SK-N-SH treated with all-trans-retinoic acid at 6 μM for 48 hours (cell line): ENCODE data around the gene UBE2D4.

Experiments
- ARNTL ChIP-seq: fragments of 450-650 bp; formaldehyde crosslinking; IDR thresholded peaks from 2 replicates; pipeline ENCODE4 v1.5.0; 2020; ENCODE audit warnings: low read depth, mild to moderate bottlenecking, moderate library complexity, borderline replicate concordance
- BACH2 ChIP-seq: fragments of 250-450 bp; sonication (Bioruptor Pico); IDR thresholded peaks from 2 replicates; pipeline ENCODE4 v1.9.0; 2021; ENCODE audit warnings: mild to moderate bottlenecking, borderline replicate concordance
- CREB5 ChIP-seq: fragments of 250-450 bp; sonication (Bioruptor Pico); IDR thresholded peaks from 2 replicates; pipeline ENCODE4 v1.5.1; 2020; ENCODE audit warnings: low read depth, mild to moderate bottlenecking, moderate library complexity
- CSDC2 ChIP-seq: fragments of 250-450 bp; sonication (Bioruptor Pico); IDR thresholded peaks from 2 replicates; pipeline ENCODE4 v1.5.0; 2020; ENCODE audit warnings: mild to moderate bottlenecking, moderate library complexity
- ESRRG ChIP-seq: fragments of 250-450 bp; sonication (Bioruptor Pico); IDR thresholded peaks from 2 replicates; pipeline ENCODE4 v1.6.1; 2021; ENCODE audit warnings: mild to moderate bottlenecking
- SNAI2 ChIP-seq: fragments of 250-450 bp; sonication (Bioruptor Pico); IDR thresholded peaks from 2 replicates; pipeline ENCODE4 v1.5.0; 2020; ENCODE audit warnings: mild to moderate bottlenecking, moderate library complexity
- ZFP30 ChIP-seq: fragments of 450-650 bp; formaldehyde crosslinking; IDR thresholded peaks from 2 replicates; pipeline ENCODE4 v1.5.0; 2022; ENCODE audit warnings: mild to moderate bottlenecking, moderate library complexity
- ZNF565 ChIP-seq: fragments of 450-650 bp; formaldehyde crosslinking; conservative IDR thresholded peaks from 2 replicates; pipeline ENCODE4 v1.5.0; 2020; ENCODE audit warnings: low read depth, mild to moderate bottlenecking, moderate library complexity
- TF ChIP-seq, protein P1 (sequence below): fragments of 250-450 bp; sonication (Bioruptor Pico); IDR thresholded peaks from 2 replicates; pipeline ENCODE4 v1.5.1; 2021; ENCODE audit warnings: mild to moderate bottlenecking, moderate library complexity
- TF ChIP-seq, protein P2 (sequence below): fragments of 250-450 bp; sonication (Bioruptor Pico); IDR thresholded peaks from 2 replicates; pipeline ENCODE4 v1.8.0; 2020; ENCODE audit warnings: mild to moderate bottlenecking, moderate library complexity, borderline replicate concordance

DNA sequence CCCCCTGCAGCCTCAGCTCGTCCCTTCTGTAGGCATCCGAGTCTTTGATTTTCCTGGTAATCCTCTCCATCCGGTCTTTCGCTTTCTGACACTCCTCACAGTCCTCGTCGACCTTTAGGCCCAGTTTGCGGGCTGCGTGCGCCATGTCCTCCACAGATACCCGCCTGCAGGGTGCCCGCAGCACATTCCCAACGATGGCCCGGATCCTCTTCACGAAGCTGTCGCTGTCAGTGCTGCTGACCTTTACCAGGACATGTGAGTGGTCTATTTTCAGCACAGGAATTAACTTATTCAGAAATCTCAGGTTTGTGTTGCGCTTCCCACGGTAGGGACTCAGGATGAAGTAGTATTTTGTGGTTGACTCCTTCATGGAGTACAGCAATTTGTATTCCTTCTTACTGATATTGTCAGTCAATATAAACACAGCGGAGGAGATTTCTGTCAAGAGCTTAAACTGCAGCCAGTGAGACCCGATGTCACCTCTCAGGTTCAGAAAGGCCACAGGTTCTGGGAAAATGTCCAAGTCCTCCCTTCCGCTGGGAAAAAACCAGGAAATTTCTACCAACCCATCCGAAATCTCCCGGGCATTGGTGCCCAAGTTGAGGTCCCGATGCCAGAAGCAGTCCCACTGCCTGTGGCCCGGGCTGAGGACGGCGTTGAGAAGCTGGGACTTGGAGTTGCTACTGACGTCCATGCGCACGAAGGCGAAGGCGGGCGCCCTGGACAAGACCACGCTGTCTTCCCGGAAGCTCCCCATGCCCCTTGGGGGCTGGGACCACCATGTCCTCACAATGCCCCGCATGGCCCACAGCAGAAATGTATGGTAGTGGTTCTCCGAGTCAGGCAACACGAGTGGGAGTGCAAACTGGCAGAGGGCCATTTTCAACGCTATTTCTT lies 48.0 kb upstream of the UBE2D4 start:
- TF ChIP-seq CREB5 (CRISPR knock-in tag) (no peak), BACH2 (CRISPR knock-in tag) (no peak), ZNF565 (no peak), CSDC2 (CRISPR knock-in tag) (no peak), ZFP30 (CRISPR knock-in tag) (no peak), ESRRG (CRISPR knock-in tag) (no peak), ARNTL (no peak), SNAI2 (CRISPR knock-in tag) (no peak)
- TF ChIP-seq, protein P1, sequence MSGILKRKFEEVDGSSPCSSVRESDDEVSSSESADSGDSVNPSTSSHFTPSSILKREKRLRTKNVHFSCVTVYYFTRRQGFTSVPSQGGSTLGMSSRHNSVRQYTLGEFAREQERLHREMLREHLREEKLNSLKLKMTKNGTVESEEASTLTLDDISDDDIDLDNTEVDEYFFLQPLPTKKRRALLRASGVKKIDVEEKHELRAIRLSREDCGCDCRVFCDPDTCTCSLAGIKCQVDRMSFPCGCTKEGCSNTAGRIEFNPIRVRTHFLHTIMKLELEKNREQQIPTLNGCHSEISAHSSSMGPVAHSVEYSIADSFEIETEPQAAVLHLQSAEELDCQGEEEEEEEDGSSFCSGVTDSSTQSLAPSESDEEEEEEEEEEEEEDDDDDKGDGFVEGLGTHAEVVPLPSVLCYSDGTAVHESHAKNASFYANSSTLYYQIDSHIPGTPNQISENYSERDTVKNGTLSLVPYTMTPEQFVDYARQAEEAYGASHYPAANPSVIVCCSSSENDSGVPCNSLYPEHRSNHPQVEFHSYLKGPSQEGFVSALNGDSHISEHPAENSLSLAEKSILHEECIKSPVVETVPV: no peak
- TF ChIP-seq, protein P2, sequence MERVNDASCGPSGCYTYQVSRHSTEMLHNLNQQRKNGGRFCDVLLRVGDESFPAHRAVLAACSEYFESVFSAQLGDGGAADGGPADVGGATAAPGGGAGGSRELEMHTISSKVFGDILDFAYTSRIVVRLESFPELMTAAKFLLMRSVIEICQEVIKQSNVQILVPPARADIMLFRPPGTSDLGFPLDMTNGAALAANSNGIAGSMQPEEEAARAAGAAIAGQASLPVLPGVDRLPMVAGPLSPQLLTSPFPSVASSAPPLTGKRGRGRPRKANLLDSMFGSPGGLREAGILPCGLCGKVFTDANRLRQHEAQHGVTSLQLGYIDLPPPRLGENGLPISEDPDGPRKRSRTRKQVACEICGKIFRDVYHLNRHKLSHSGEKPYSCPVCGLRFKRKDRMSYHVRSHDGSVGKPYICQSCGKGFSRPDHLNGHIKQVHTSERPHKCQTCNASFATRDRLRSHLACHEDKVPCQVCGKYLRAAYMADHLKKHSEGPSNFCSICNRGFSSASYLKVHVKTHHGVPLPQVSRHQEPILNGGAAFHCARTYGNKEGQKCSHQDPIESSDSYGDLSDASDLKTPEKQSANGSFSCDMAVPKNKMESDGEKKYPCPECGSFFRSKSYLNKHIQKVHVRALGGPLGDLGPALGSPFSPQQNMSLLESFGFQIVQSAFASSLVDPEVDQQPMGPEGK (CRISPR knock-in tag): no peak
